Caco-2 (cell line): ENCODE measurements around the gene CCDC28A. TPM values are rescaled to one million over a fixed set of nuclear protein-coding genes. Genes with fewer than 3 reads are reported as not detected.
A peak's percentile ranks its signal among the peaks of the same experiment; 100 is the strongest.

Experiments used
- BruUV-seq: library from RNA; stranded (reverse); fragments of 400-500 nt; replicated peaks from 2 replicates; lab custom pipeline; 2021; lab: Mats Ljungman, UMichigan
- CTCF ChIA-PET: fragments of 300-600 bp; sonication (Branson Sonifier 250); formaldehyde crosslinking; loops from one replicate; lab custom pipeline; 2022; ENCODE audit warnings: antibody characterized with exemption; lab: Charles Lee
- POLR2A ChIA-PET: fragments of 300-600 bp; sonication (Branson Sonifier 250); formaldehyde crosslinking; loops from one replicate; lab custom pipeline; 2022; ENCODE audit warnings: antibody characterized with exemption; lab: Charles Lee
- DNase-seq, 2 experiments: peaks; one replicate each; pipeline versions ENCODE4 v3.0.0 to v3.0.0-alpha.2; 2020 to 2022
- H3K27me3 ChIP-seq: replicated peaks from 2 replicates; pipeline ENCODE4 v1.6.0; 2011; ENCODE audit warnings: low read length; ENCODE audit not compliant: control insufficient read depth, insufficient read depth
- H3K36me3 ChIP-seq: 2 replicates; pipeline ENCODE4 v1.5.1; 2011; ENCODE audit warnings: low read length; ENCODE audit not compliant: control insufficient read depth, insufficient read depth
- H3K4me1 ChIP-seq: fragments of 250-450 bp; sonication (Bioruptor Pico); 2 replicates; pipeline ENCODE4 v1.5.1; 2020; ENCODE audit warnings: mild to moderate bottlenecking
- H3K4me3 ChIP-seq: 2 replicates; pipeline ENCODE4 v1.5.1; 2011; ENCODE audit warnings: low read depth, mild to moderate bottlenecking, control low read depth, low read length
- H3K9me3 ChIP-seq: fragments of 250-450 bp; sonication (Bioruptor Pico); 2 replicates; pipeline ENCODE4 v1.5.1; 2020; ENCODE audit warnings: mild to moderate bottlenecking, moderate library complexity
- H3K27ac Mint-ChIP-seq: one replicate; pipeline ENCODE4 v1.8.0; 2022; ENCODE audit warnings: mixed read lengths; ENCODE audit not compliant: unreplicated experiment
- H3K27me3 Mint-ChIP-seq: one replicate; pipeline ENCODE4 v1.8.0; 2022; ENCODE audit warnings: mixed read lengths; ENCODE audit not compliant: insufficient read depth, unreplicated experiment
- H3K36me3 Mint-ChIP-seq: one replicate; pipeline ENCODE4 v1.8.0; 2022; ENCODE audit warnings: mild to moderate bottlenecking, mixed read lengths; ENCODE audit not compliant: insufficient read depth, unreplicated experiment
- H3K4me1 Mint-ChIP-seq: one replicate; pipeline ENCODE4 v1.8.0; 2022; ENCODE audit warnings: low read depth, mixed read lengths; ENCODE audit not compliant: unreplicated experiment
- H3K4me3 Mint-ChIP-seq: one replicate; pipeline ENCODE4 v1.8.0; 2022; ENCODE audit warnings: mild to moderate bottlenecking, moderate library complexity, mixed read lengths; ENCODE audit not compliant: unreplicated experiment
- H3K9me3 Mint-ChIP-seq: one replicate; pipeline ENCODE4 v1.8.0; 2022; ENCODE audit warnings: mixed read lengths; ENCODE audit not compliant: unreplicated experiment
- CTCF ChIP-seq, 2 experiments: fragments of 200-600 bp in 1 of 2; IDR thresholded peaks; 1 replicate in 1 of 2; 2 replicates in 1 of 2; pipeline versions ENCODE4 v1.5.1 to v1.8.0; 2011 to 2022; ENCODE audit warnings: antibody characterized with exemption in 1 of 2, control low read depth in 1 of 2, inconsistent platforms in 1 of 2, low read depth in 1 of 2, low read length in 1 of 2, mild to moderate bottlenecking in 1 of 2, moderate library complexity in 1 of 2; ENCODE audit not compliant: insufficient read depth in 1 of 2, severe bottlenecking in 1 of 2, unreplicated experiment in 1 of 2
- intact Hi-C: fragments of 100-400 bp; cut with micrococcal nuclease; formaldehyde crosslinking; loops from one replicate; pipeline ENCODE4 v1.10.0; 2022; ENCODE audit not compliant: unreplicated experiment
- total RNA-seq: library from RNA; stranded (reverse); gene quantifications from 2 replicates; pipeline ENCODE4 v1.2.3, GENCODE V29; 2022

The CCDC28A gene
- total RNA-seq, 1 experiment from 2014 or later = 10.8 TPM

- no peak overlapping the region for H3K4me3 Mint-ChIP-seq
- BruUV-seq = no TSS peak
- no peaks in the 10 kb centered on the region for H3K4me1 ChIP-seq
- no peak overlapping the region for H3K4me3 ChIP-seq
- no peaks in the 10 kb centered on the region for H3K9me3 ChIP-seq
- no peak overlapping the region for H3K27ac Mint-ChIP-seq
- CTCF ChIA-PET = no interaction called here
- no peaks in the 10 kb centered on the region for H3K9me3 Mint-ChIP-seq
- no peaks in the 10 kb centered on the region for H3K36me3 Mint-ChIP-seq
- no peak for TF ChIP-seq CTCF (IDR thresholded peaks at IDR 0.05; ENCODE audit: insufficient read depth in 1 of 2, low read depth in 1 of 2, low read length in 1 of 2, severe bottlenecking in 1 of 2, unreplicated experiment in 1 of 2)
- no peaks in the 10 kb centered on the region for H3K27me3 Mint-ChIP-seq
- H3K4me1 Mint-ChIP-seq = no peaks in the 10 kb centered on the region
- POLR2A ChIA-PET = no interaction called here
- no peaks in the 10 kb centered on the region for H3K27me3 ChIP-seq
- no peaks in the 10 kb centered on the region for H3K36me3 ChIP-seq
- intact Hi-C loops = no loop called here
- DNase-seq = no peak
Observed at GRCh38 chr6:138797806-138798446, 24.4 kb downstream of the CCDC28A start.

GRCh38 chr6:138800377-138801150 lies 27.0 kb downstream of the CCDC28A start:
- no peaks in the 10 kb centered on the region for H3K27me3 Mint-ChIP-seq
- Histone ChIP-seq H3K27me3 (no peaks in the 10 kb centered on the region), H3K4me3 (no peak overlapping the region), H3K4me1 (no peaks in the 10 kb centered on the region), H3K9me3 (no peaks in the 10 kb centered on the region), H3K36me3 (no peaks in the 10 kb centered on the region)
- ChIA-PET POLR2A (no interaction called here), CTCF (no interaction called here)
- no peaks in the 10 kb centered on the region for H3K4me1 Mint-ChIP-seq
- H3K9me3 Mint-ChIP-seq = no peaks in the 10 kb centered on the region
- H3K27ac Mint-ChIP-seq = no peak overlapping the region
- intact Hi-C loops = no loop called here
- peak in 1 of 2 experiments; percentile 8 for TF ChIP-seq CTCF (IDR thresholded peaks at IDR 0.05; ENCODE audit: insufficient read depth in 1 of 2, low read depth in 1 of 2, low read length in 1 of 2, severe bottlenecking in 1 of 2, unreplicated experiment in 1 of 2)
- no peak overlapping the region for H3K4me3 Mint-ChIP-seq
- no TSS peak for BruUV-seq
- DNase-seq = peak in 1 of 2 experiments; percentile 12
- H3K36me3 Mint-ChIP-seq = no peaks in the 10 kb centered on the region

- ChIA-PET CTCF (interaction anchor here (0.7 kb wide), 1 partner anchor 438 kb away, joined by 3 read pairs; no protein-coding TSS in a partner anchor), POLR2A (no interaction called here)
- Histone ChIP-seq H3K27me3 (no peaks in the 10 kb centered on the region), H3K9me3 (no peaks in the 10 kb centered on the region), H3K4me1 (no peaks in the 10 kb centered on the region), H3K36me3 (no peaks in the 10 kb centered on the region), H3K4me3 (no peak overlapping the region)
- no peaks in the 10 kb centered on the region for H3K9me3 Mint-ChIP-seq
- no peak overlapping the region for H3K27ac Mint-ChIP-seq
- DNase-seq = no peak
- no peak overlapping the region for H3K4me3 Mint-ChIP-seq
- no peaks in the 10 kb centered on the region for H3K27me3 Mint-ChIP-seq
- TF ChIP-seq CTCF (IDR thresholded peaks at IDR 0.05; ENCODE audit: insufficient read depth in 1 of 2, low read depth in 1 of 2, low read length in 1 of 2, severe bottlenecking in 1 of 2, unreplicated experiment in 1 of 2) = no peak
- BruUV-seq = no TSS peak
- intact Hi-C loops = no loop called here
- H3K4me1 Mint-ChIP-seq = no peaks in the 10 kb centered on the region
- H3K36me3 Mint-ChIP-seq = no peaks in the 10 kb centered on the region
Observed at GRCh38 chr6:138803331-138803730, 29.8 kb downstream of the CCDC28A start.
